Liver (tissue), 3 donors: ENCODE data around the gene ANKRD30B.

Experiments
- ATF3 ChIP-seq: IDR thresholded peaks from 2 replicates; pipeline ENCODE4 v1.6.1; 2016; ENCODE audit warnings: antibody characterized with exemption
- EGR1 ChIP-seq, 2 donors: IDR thresholded peaks; 2 replicates each; pipeline ENCODE4 v1.6.1; 2016 to 2018; ENCODE audit warnings: antibody characterized with exemption in 2 of 2, low read depth in 2 of 2
- GABPA ChIP-seq, 2 donors: IDR thresholded peaks in 1 of 2; conservative IDR thresholded peaks in 1 of 2; 2 replicates each; pipeline ENCODE4 v1.6.1; 2016; ENCODE audit warnings: antibody characterized with exemption in 2 of 2, mild to moderate bottlenecking in 1 of 2, moderate library complexity in 1 of 2
- JUND ChIP-seq, 2 donors: IDR thresholded peaks; 2 replicates each; pipeline ENCODE4 v1.6.1; 2016; ENCODE audit warnings: antibody characterized with exemption in 2 of 2
- REST ChIP-seq: IDR thresholded peaks from 2 replicates; pipeline ENCODE4 v1.6.1; 2016; ENCODE audit warnings: antibody characterized with exemption, mild to moderate bottlenecking
- SP1 ChIP-seq: IDR thresholded peaks from 2 replicates; pipeline ENCODE4 v1.6.1; 2018; ENCODE audit warnings: antibody characterized with exemption, mild to moderate bottlenecking
- TF ChIP-seq, protein P1 (sequence below): fragments of 150-350 bp; IDR thresholded peaks from 2 replicates; pipeline ENCODE4 v1.5.1; 2017; ENCODE audit warnings: improper control_type of control experiment, low read depth, low read length; ENCODE audit not compliant: missing input control
- donor health status: healthy.
- donor health status: healthy.

DNA sequence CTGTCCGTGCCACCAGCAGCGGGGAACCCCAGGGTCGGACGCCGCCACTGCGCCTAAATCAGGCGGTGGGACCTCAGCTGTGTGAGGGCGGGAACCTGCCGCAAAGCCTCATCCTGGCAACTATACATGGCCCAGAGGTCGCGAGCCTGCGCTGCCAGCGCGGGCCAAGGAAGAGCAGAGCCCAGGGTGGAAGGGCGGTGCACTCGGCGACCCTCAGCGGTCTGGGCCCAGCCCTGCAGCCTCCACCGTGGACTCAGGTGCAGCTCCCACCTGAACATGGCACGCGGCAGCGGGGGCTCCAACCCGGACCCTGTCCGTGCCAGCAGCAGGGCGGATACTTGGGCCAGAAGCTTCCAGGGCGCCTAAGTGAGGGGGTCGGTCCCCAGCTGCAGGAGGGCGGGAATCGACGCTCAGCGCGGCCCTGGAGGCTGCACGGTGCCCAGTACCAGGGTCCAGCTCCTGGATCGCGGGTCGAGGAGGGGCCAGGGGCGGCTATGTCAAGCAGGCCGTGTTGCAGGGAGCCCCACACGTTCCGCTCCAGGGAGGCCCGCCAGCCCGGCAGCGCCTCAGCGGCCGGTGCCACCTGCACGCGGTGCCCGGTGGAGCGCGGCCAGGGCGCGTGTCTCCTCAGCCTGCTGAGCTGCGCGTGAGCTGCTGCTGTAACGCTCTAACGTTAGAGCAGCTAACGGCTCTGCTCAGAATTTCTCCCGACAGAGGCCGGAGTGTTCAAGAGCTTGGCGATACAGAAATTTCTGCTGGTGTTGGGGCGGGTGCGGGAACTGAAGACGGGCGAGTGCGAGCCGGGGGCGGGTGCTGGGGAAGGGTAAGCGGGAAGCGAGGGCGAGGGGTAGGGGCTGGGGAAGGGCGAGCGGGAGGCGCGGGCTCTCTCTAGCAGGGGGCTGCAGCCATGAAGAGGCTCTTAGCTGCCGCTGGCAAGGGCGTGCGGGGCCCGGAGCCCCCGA, at the start of gene ANKRD30B:
- TF ChIP-seq, protein P1, sequence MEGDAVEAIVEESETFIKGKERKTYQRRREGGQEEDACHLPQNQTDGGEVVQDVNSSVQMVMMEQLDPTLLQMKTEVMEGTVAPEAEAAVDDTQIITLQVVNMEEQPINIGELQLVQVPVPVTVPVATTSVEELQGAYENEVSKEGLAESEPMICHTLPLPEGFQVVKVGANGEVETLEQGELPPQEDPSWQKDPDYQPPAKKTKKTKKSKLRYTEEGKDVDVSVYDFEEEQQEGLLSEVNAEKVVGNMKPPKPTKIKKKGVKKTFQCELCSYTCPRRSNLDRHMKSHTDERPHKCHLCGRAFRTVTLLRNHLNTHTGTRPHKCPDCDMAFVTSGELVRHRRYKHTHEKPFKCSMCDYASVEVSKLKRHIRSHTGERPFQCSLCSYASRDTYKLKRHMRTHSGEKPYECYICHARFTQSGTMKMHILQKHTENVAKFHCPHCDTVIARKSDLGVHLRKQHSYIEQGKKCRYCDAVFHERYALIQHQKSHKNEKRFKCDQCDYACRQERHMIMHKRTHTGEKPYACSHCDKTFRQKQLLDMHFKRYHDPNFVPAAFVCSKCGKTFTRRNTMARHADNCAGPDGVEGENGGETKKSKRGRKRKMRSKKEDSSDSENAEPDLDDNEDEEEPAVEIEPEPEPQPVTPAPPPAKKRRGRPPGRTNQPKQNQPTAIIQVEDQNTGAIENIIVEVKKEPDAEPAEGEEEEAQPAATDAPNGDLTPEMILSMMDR, result no peak
- TF ChIP-seq EGR1 (IDR thresholded peaks at IDR 0.05; ENCODE audit: low read depth in 2 of 2), result no peak
- TF ChIP-seq ATF3, result no peak
- no peak for TF ChIP-seq GABPA (IDR thresholded peaks at IDR 0.05 in 1 of 2, conservative IDR thresholded peaks at IDR 0.05 in 1 of 2)
- no peak for TF ChIP-seq SP1
- no peak for TF ChIP-seq JUND (IDR thresholded peaks at IDR 0.05)
- TF ChIP-seq REST, result no peak
